Left ventricle myocardium inferior (tissue), 1 donor: ENCODE results near the gene ZNF805. TPM values are rescaled to one million over a fixed set of nuclear protein-coding genes. Genes with fewer than 3 reads are reported as not detected.

Experiments used
- DNase-seq: peaks from one replicate; pipeline ENCODE4 v3.0.0-alpha.2; 2020
- H3K27ac ChIP-seq: fragments of 200-600 bp; replicated peaks from 2 replicates; pipeline ENCODE4 v1.8.0; 2021
- H3K27me3 ChIP-seq: fragments of 200-600 bp; 2 replicates; pipeline ENCODE4 v1.8.0; 2021; ENCODE audit warnings: low read depth
- H3K36me3 ChIP-seq: fragments of 200-600 bp; 2 replicates; pipeline ENCODE4 v1.8.0; 2021
- H3K4me1 ChIP-seq: fragments of 200-600 bp; 2 replicates; pipeline ENCODE4 v1.8.0; 2021
- H3K4me3 ChIP-seq: fragments of 200-600 bp; 2 replicates; pipeline ENCODE4 v1.8.0; 2021; ENCODE audit warnings: mild to moderate bottlenecking, moderate library complexity
- H3K9me3 ChIP-seq: fragments of 200-600 bp; replicated peaks from 2 replicates; pipeline ENCODE4 v1.8.0; 2021
- CTCF ChIP-seq: fragments of 200-600 bp; IDR thresholded peaks from 2 replicates; pipeline ENCODE4 v1.8.0; 2021; ENCODE audit warnings: antibody characterized with exemption, mild to moderate bottlenecking, borderline replicate concordance
- intact Hi-C: fragments of 100-400 bp; cut with micrococcal nuclease; formaldehyde crosslinking; loops from one replicate; pipeline ENCODE4 v1.11.0; 2022
- total RNA-seq: library from RNA; stranded (reverse); fragmentation: NEBNext Ultra II Directional; extraction: Animal tissue kit (Norgen Biotek cat#: 25700); gene quantifications from one replicate; pipeline ENCODE4 v1.2.1, GENCODE V29; 2021
- donor health status: DM: no; HTN: yes; CAD: no; lungs with severe emphysema.

The ZNF805 gene
- total RNA-seq, 1 donor from 2014 or later = 8.4 TPM

GRCh38 chr19:57280165-57280961 is 39.9 kb downstream of the ZNF805 start, which contains the start of gene ZNF460:
Gene ZNF460 (plus strand): TSS chr19:57280485. CDS start chr19:57280807, 322 bp downstream.
- peaks cover 65% of the 10 kb centered on the region for H3K4me1 ChIP-seq
- no peak for TF ChIP-seq CTCF
- H3K27ac ChIP-seq = peak within 1 kb of the TSS; percentile 99
- no peaks in the 10 kb centered on the region for H3K27me3 ChIP-seq
- intact Hi-C loops = no loop called here
- peak within 1 kb of the TSS; percentile 92 for H3K4me3 ChIP-seq
- peak; percentile 97 for DNase-seq
- H3K36me3 ChIP-seq = peaks cover 14% of the 10 kb centered on the region
- no peaks in the 10 kb centered on the region for H3K9me3 ChIP-seq

- H3K27ac ChIP-seq = peak overlapping the region; percentile 99
- peak overlapping the region; percentile 92 for H3K4me3 ChIP-seq
- no peaks in the 10 kb centered on the region for H3K27me3 ChIP-seq
- intact Hi-C loops = no loop called here
- no peak for DNase-seq
- TF ChIP-seq CTCF = no peak
- H3K4me1 ChIP-seq = peaks cover 71% of the 10 kb centered on the region
- no peaks in the 10 kb centered on the region for H3K9me3 ChIP-seq
- H3K36me3 ChIP-seq = peaks cover 20% of the 10 kb centered on the region
Measured at GRCh38 chr19:57280962-57281400, 40.5 kb downstream of the ZNF805 start.

GRCh38 chr19:57282011-57282643 is 41.7 kb downstream of the ZNF805 start:
- peaks cover 32% of the 10 kb centered on the region for H3K36me3 ChIP-seq
- no peaks in the 10 kb centered on the region for H3K9me3 ChIP-seq
- peaks cover 77% of the 10 kb centered on the region for H3K4me1 ChIP-seq
- DNase-seq = no peak
- no peaks in the 10 kb centered on the region for H3K27me3 ChIP-seq
- intact Hi-C loops = no loop called here
- no peak for TF ChIP-seq CTCF
- peak overlapping the region; percentile 99 for H3K27ac ChIP-seq
- peak overlapping the region; percentile 92 for H3K4me3 ChIP-seq

GRCh38 chr19:57288373-57288772 is 47.9 kb downstream of the ZNF805 start:
- Histone ChIP-seq H3K27me3 (no peaks in the 10 kb centered on the region), H3K27ac (no peak overlapping the region), H3K4me3 (no peak overlapping the region), H3K9me3 (peaks cover 39% of the 10 kb centered on the region), H3K36me3 (peaks cover 94% of the 10 kb centered on the region), H3K4me1 (peaks cover 33% of the 10 kb centered on the region)
- intact Hi-C loops = no loop called here
- TF ChIP-seq CTCF = no peak
- no peak for DNase-seq

GRCh38 chr19:57290970-57291369 is 50.5 kb downstream of the ZNF805 start:
- Histone ChIP-seq H3K9me3 (peaks cover 64% of the 10 kb centered on the region), H3K4me1 (peaks cover 7% of the 10 kb centered on the region), H3K36me3 (peaks cover 100% of the 10 kb centered on the region), H3K27ac (no peak overlapping the region), H3K4me3 (no peak overlapping the region), H3K27me3 (no peaks in the 10 kb centered on the region)
- TF ChIP-seq CTCF = no peak
- intact Hi-C loops = no loop called here
- no peak for DNase-seq
